ENCODE measurements around the gene FUT8.

The FUT8 gene

DNA sequence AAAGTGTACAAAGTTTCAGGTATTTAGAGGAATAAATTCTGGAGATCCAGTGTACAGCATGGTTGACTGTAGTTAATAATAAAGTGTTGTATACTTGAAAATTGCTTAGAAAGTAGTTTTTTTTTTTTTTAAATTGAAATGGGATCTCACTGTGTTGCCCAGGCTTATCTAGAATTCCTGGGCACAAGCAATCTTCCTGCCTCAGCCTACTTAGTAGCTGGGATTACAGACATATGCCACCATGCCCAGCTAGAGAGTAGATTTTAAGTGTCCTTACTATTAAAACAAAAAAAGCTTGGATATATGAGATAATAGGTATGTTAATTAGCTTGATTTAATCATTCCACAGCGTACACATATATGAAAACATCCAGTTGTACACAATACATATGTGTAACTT is 27.7 kb downstream of the FUT8 start:
- TF ChIP-seq, protein P1, sequence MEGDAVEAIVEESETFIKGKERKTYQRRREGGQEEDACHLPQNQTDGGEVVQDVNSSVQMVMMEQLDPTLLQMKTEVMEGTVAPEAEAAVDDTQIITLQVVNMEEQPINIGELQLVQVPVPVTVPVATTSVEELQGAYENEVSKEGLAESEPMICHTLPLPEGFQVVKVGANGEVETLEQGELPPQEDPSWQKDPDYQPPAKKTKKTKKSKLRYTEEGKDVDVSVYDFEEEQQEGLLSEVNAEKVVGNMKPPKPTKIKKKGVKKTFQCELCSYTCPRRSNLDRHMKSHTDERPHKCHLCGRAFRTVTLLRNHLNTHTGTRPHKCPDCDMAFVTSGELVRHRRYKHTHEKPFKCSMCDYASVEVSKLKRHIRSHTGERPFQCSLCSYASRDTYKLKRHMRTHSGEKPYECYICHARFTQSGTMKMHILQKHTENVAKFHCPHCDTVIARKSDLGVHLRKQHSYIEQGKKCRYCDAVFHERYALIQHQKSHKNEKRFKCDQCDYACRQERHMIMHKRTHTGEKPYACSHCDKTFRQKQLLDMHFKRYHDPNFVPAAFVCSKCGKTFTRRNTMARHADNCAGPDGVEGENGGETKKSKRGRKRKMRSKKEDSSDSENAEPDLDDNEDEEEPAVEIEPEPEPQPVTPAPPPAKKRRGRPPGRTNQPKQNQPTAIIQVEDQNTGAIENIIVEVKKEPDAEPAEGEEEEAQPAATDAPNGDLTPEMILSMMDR (IDR thresholded peaks at IDR 0.05; ENCODE audit: low read depth, low read length, missing control alignments): no peak
- no peak for DNase-seq (ENCODE audit: extremely low read depth, low read depth)
- no peak overlapping the region for H3K4me3 ChIP-seq (replicated peaks; ENCODE audit: low read depth, low read length)

- H3K4me3 ChIP-seq (replicated peaks; ENCODE audit: low read depth, low read length): no peak overlapping the region
- DNase-seq (ENCODE audit: extremely low read depth, low read depth): no peak
- TF ChIP-seq, protein P1 (IDR thresholded peaks at IDR 0.05; ENCODE audit: low read depth, low read length, missing control alignments): no peak
These were observed 31.7 kb downstream of the FUT8 start for GRCh38 chr14:65444230-65444629.

GRCh38 chr14:65446159-65446558 is 33.6 kb downstream of the FUT8 start:
- DNase-seq (ENCODE audit: extremely low read depth, low read depth): peak; percentile 29
- TF ChIP-seq, protein P1 (IDR thresholded peaks at IDR 0.05; ENCODE audit: low read depth, low read length, missing control alignments): no peak
- H3K4me3 ChIP-seq (replicated peaks; ENCODE audit: low read depth, low read length): no peak overlapping the region

- TF ChIP-seq, protein P1 (IDR thresholded peaks at IDR 0.05; ENCODE audit: low read depth, low read length, missing control alignments): no peak
- DNase-seq (ENCODE audit: extremely low read depth, low read depth): no peak
- no peak overlapping the region for H3K4me3 ChIP-seq (replicated peaks; ENCODE audit: low read depth, low read length)
These were observed 37.1 kb downstream of the FUT8 start for GRCh38 chr14:65449647-65450046.

DNA sequence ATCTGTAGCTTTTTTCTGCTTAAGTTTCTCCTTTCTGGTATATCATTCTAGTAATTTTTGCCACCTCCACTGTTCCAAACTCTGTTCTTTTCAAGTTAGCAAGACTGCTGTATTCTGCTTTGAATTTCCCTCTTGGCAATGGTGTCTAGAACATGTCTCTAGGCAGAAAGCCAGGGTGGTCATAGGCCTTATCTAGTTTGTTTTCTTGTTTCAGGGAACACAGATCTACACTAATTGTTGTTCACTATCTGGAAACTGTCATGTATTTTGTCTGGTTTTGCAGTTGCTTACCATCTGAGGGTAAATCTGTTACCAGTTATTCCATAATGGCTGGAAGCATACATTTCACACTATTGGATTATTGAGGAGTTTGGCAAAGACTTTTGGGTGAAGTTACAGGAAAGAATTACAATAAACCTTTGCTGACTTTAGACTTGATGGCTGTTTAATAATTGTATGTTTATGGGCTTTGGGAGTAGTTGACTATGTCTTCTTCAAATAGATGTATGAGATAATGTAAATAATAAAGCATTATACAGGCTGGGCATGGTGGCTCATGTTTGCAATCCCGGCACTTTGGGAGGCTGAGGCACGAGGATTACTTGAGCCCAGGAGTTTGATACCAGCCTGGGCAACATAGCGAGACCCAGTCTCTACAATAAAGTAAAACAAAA is 41.4 kb downstream of the FUT8 start:
- H3K4me3 ChIP-seq (replicated peaks; ENCODE audit: low read depth, low read length): no peak overlapping the region
- TF ChIP-seq, protein P1 (IDR thresholded peaks at IDR 0.05; ENCODE audit: low read depth, low read length, missing control alignments): no peak
- DNase-seq (ENCODE audit: extremely low read depth, low read depth): no peak

- TF ChIP-seq, protein P1 (IDR thresholded peaks at IDR 0.05; ENCODE audit: low read depth, low read length, missing control alignments): no peak
- no peak overlapping the region for H3K4me3 ChIP-seq (replicated peaks; ENCODE audit: low read depth, low read length)
- DNase-seq (ENCODE audit: extremely low read depth, low read depth): no peak
These were observed 43.7 kb downstream of the FUT8 start for GRCh38 chr14:65456247-65456646.

DNA sequence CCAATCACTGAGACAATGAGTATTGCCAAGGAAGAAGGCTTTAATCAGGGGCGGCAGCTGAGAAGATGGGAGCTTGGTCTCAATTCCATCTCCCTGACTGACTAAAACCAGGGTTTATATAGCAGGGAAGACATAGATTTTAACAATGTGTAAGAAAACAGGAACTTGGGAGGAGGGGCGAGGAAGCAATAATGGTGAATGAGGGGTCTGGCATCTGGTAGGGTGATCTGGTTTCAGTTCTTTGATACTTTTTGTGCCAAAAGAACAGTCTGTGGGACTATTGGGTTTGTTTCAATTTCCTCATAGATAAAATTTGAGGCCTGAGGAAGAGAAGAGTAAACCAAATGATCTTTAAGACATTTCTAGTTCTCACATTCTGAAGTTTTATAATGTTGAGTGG is 49.2 kb downstream of the FUT8 start:
- TF ChIP-seq, protein P1 (IDR thresholded peaks at IDR 0.05; ENCODE audit: low read depth, low read length, missing control alignments): no peak
- no peak for DNase-seq (ENCODE audit: extremely low read depth, low read depth)
- no peak overlapping the region for H3K4me3 ChIP-seq (replicated peaks; ENCODE audit: low read depth, low read length)
